Type B pancreatic cell (in vitro differentiated cells): ENCODE results near the gene BIRC5. TPM values are rescaled to one million over a fixed set of nuclear protein-coding genes. Genes with fewer than 3 reads are reported as not detected.

Experiments
- DNase-seq: peaks from one replicate; pipeline ENCODE4 v3.0.0; 2021; ENCODE audit warnings: mixed read lengths; ENCODE audit not compliant: unreplicated experiment; ENCODE audit errors: extremely low spot score
- H3K27ac Mint-ChIP-seq: 2 replicates; pipeline ENCODE4 v1.8.0; 2021; ENCODE audit warnings: mild to moderate bottlenecking, mixed read lengths
- H3K27me3 Mint-ChIP-seq: 2 replicates; pipeline ENCODE4 v1.8.0; 2021; ENCODE audit warnings: mixed read lengths
- H3K36me3 Mint-ChIP-seq: 2 replicates; pipeline ENCODE4 v1.8.0; 2021; ENCODE audit warnings: mixed read lengths
- H3K4me1 Mint-ChIP-seq: one replicate; pipeline ENCODE4 v1.8.0; 2021; ENCODE audit warnings: mixed read lengths; ENCODE audit not compliant: unreplicated experiment
- H3K4me3 Mint-ChIP-seq: 2 replicates; pipeline ENCODE4 v1.8.0; 2021; ENCODE audit warnings: mild to moderate bottlenecking, mixed read lengths
- H3K9me3 Mint-ChIP-seq: 2 replicates; pipeline ENCODE4 v1.8.0; 2021; ENCODE audit warnings: mixed read lengths
- total RNA-seq: library from RNA; stranded (reverse); gene quantifications from 2 replicates; pipeline ENCODE4 v1.2.1, GENCODE V29; 2021; ENCODE audit warnings: low replicate concordance
- TF ChIP-seq, protein P1 (sequence below): fragments of 200-600 bp; sonication (generic); conservative IDR thresholded peaks from 2 replicates; pipeline ENCODE4 v1.5.0; 2021; ENCODE audit warnings: antibody characterized with exemption, mild to moderate bottlenecking

The BIRC5 gene
- total RNA-seq, 1 donor from 2014 or later = 63.3 TPM

DNA sequence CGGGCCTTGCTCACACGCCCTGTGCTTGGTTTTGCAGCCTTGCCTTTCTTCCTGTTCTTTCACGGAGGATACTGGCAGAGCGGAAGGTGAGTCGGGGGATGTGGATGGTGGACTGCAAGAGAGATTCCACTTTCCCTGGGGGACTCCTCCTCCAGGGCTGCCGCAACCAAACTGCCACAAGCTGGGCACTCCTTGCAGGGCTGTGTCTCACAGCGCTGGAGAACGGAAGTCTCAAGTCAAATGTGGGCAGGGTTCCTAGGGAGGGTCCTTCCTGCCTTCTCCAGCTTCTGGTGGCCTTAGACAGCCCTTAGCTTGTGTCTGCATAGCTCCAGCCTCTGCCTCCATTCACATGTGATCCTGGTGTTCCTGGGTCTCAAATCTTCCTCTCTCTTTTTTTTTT is 11.4 kb upstream of the BIRC5 start:
- peaks cover 5% of the 10 kb centered on the region for H3K4me1 Mint-ChIP-seq
- no peak overlapping the region for H3K27ac Mint-ChIP-seq
- H3K27me3 Mint-ChIP-seq = no peaks in the 10 kb centered on the region
- DNase-seq = no peak
- H3K4me3 Mint-ChIP-seq = no peak overlapping the region
- peaks cover 5% of the 10 kb centered on the region for H3K36me3 Mint-ChIP-seq
- TF ChIP-seq, protein P1, sequence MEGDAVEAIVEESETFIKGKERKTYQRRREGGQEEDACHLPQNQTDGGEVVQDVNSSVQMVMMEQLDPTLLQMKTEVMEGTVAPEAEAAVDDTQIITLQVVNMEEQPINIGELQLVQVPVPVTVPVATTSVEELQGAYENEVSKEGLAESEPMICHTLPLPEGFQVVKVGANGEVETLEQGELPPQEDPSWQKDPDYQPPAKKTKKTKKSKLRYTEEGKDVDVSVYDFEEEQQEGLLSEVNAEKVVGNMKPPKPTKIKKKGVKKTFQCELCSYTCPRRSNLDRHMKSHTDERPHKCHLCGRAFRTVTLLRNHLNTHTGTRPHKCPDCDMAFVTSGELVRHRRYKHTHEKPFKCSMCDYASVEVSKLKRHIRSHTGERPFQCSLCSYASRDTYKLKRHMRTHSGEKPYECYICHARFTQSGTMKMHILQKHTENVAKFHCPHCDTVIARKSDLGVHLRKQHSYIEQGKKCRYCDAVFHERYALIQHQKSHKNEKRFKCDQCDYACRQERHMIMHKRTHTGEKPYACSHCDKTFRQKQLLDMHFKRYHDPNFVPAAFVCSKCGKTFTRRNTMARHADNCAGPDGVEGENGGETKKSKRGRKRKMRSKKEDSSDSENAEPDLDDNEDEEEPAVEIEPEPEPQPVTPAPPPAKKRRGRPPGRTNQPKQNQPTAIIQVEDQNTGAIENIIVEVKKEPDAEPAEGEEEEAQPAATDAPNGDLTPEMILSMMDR = no peak
- H3K9me3 Mint-ChIP-seq = no peaks in the 10 kb centered on the region

DNA sequence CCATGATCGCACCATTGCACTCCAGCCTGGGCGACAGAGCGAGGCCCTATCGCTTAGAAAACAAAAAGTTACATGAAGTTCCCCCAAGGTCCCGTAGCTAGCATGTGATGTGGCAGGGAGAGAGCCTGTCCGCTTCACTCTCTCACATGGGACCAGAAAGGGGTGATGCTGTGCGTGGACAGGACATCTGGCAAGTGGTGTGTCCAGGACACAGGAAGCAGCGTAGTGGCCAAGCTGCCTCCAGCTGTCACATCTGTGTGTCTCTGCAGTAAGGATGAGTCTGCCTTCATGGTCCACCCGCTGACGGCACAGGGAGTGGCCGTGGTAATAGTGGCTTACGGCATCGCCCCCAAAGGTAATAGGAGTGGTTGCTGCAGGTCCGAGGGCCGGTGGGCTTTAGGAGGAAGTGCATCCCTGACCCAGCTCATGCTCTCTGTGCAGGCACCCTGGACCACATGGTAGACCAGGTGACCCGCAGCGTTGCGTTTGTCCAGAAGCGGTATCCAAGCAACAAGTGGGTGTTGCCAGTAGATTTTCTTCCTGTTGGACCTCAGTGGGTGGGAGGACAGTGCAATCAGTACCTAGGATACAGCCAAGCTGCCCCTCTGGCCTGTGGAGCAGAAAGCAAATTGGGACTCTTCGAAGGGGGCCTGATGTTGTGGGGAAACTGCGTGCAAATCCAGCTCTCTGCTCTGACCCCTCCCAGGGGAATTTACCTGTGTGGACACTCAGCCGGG is 9.5 kb upstream of the BIRC5 start:
- H3K27ac Mint-ChIP-seq = no peak overlapping the region
- H3K36me3 Mint-ChIP-seq = no peaks in the 10 kb centered on the region
- no peaks in the 10 kb centered on the region for H3K4me1 Mint-ChIP-seq
- H3K27me3 Mint-ChIP-seq = no peaks in the 10 kb centered on the region
- TF ChIP-seq, protein P1 = no peak
- H3K9me3 Mint-ChIP-seq = no peaks in the 10 kb centered on the region
- H3K4me3 Mint-ChIP-seq = no peak overlapping the region
- DNase-seq = no peak

DNA sequence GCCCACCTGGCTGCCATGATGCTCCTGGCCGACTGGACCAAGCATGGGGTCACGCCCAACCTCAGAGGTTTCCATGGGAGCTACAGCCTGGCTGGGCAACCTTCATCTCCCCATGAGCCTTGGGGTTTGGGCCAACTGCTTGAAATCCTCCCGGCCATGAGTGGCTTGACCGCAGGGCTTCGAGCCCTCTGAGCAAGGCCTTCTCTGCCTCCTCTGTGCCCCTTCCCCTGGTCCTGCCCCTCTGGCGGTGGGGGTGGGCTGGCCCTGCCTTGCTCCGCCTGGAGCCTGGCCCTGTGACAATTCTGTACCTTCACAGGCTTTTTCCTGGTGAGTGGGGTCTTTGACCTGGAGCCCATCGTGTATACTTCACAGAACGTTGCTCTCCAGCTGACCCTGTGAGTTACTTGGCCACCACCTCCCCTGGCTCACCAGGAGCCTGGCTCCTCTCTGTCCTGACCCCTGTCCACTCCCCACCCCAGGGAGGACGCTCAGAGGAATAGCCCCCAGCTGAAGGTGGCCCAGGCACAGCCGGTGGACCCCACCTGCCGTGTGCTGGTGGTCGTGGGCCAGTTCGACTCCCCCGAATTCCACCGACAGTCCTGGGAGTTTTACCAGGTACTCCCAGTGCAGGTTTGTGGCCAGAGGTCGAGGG is 8.8 kb upstream of the BIRC5 start:
- Mint-ChIP-seq H3K27me3 (no peaks in the 10 kb centered on the region), H3K4me1 (no peaks in the 10 kb centered on the region), H3K4me3 (no peak overlapping the region), H3K36me3 (no peaks in the 10 kb centered on the region), H3K27ac (no peak overlapping the region), H3K9me3 (no peaks in the 10 kb centered on the region)
- DNase-seq = no peak
- TF ChIP-seq, protein P1 = no peak

DNA sequence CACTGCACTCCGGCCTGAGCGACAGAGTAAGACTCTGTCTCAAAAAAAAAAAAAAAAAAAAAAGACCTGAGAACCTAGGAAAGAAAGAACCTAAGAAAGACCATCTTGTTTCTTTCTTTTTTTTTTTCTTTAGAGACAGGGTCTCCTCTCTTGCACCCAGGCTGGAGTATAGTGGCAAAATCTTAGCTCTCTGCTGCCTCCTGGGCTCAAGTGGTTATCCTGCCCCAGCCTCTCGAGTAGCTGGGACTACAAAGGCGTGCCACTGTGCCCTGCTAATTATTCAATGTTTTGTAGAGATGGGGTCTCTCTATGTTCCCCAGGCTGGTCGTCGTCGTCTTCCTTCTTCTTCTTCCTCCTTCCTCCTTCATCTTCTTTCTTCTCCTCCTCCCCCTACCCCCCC is 7.8 kb upstream of the BIRC5 start:
- Mint-ChIP-seq H3K27ac (no peak overlapping the region), H3K9me3 (no peaks in the 10 kb centered on the region), H3K4me1 (no peaks in the 10 kb centered on the region), H3K27me3 (no peaks in the 10 kb centered on the region), H3K4me3 (no peak overlapping the region), H3K36me3 (no peaks in the 10 kb centered on the region)
- no peak for DNase-seq
- TF ChIP-seq, protein P1 = no peak

DNA sequence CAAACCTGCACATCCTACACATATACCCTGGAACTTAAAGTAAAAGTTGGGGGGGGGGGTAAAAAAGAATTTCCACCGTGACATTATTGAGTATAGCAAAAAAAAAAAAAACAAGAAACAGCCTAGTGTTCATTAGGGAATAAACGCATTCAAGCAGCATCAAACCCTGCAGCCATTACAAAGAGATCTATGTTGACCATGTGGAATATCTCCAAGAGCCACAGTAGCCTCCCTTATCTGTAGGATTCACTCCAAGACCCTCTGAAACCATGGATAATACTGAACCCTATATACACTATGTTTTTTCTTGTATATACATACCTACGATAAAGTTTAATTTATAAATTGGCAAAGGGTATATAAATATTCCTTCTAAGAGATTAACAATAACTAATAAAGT is 5.6 kb upstream of the BIRC5 start:
- H3K4me1 Mint-ChIP-seq = no peaks in the 10 kb centered on the region
- no peak for DNase-seq
- no peak overlapping the region for H3K27ac Mint-ChIP-seq
- H3K36me3 Mint-ChIP-seq = no peaks in the 10 kb centered on the region
- TF ChIP-seq, protein P1 = no peak
- no peak overlapping the region for H3K4me3 Mint-ChIP-seq
- H3K27me3 Mint-ChIP-seq = no peaks in the 10 kb centered on the region
- no peaks in the 10 kb centered on the region for H3K9me3 Mint-ChIP-seq
